T follicular helper cell (primary cell): ENCODE measurements around the gene SIN3A.
"Not testable (repeated sequence)": the region's sequence is repeated elsewhere in the genome, so short reads cannot be mapped to it uniquely, and the experiment has no call there.

Source experiments
- DNase-seq: peaks from one replicate; pipeline ENCODE4 v3.0.0-alpha.2; 2020; ENCODE audit warnings: low read depth

Gene SIN3A

GRCh38 chr15:75450307-75451201, 936 bp downstream of the SIN3A start:
- peak; percentile 96 for DNase-seq

- no peak for DNase-seq
These were observed 1.7 kb downstream of the SIN3A start for GRCh38 chr15:75449585-75450306.

GRCh38 chr15:75448171-75448570, 3.3 kb downstream of the SIN3A start:
- not testable (repeated sequence) for DNase-seq

GRCh38 chr15:75446151-75446550, 5.3 kb downstream of the SIN3A start:
- DNase-seq: no peak

- not testable (repeated sequence) for DNase-seq
These were observed 6.2 kb downstream of the SIN3A start for GRCh38 chr15:75445324-75445723.

- not testable (repeated sequence) for DNase-seq
These were observed 7.5 kb downstream of the SIN3A start for GRCh38 chr15:75443972-75444453.

GRCh38 chr15:75437721-75438120, 13.8 kb downstream of the SIN3A start:
- no peak for DNase-seq

- no peak for DNase-seq
These were observed 14.6 kb downstream of the SIN3A start for GRCh38 chr15:75436881-75437280.

GRCh38 chr15:75431682-75432081, 19.8 kb downstream of the SIN3A start:
- no peak for DNase-seq

GRCh38 chr15:75431270-75431669, 20.2 kb downstream of the SIN3A start:
- no peak for DNase-seq

- no peak for DNase-seq
These were observed 21.2 kb downstream of the SIN3A start for GRCh38 chr15:75430259-75430658.

- no peak for DNase-seq
These were observed 23.3 kb downstream of the SIN3A start for GRCh38 chr15:75428152-75428551.

- no peak for DNase-seq
These were observed 25.5 kb downstream of the SIN3A start for GRCh38 chr15:75425966-75426500.

- DNase-seq: no peak
These were observed 28.9 kb downstream of the SIN3A start for GRCh38 chr15:75422554-75422953.

- DNase-seq: no peak
These were observed 30.8 kb downstream of the SIN3A start for GRCh38 chr15:75420698-75421097.

- no peak for DNase-seq
These were observed 34.9 kb downstream of the SIN3A start for GRCh38 chr15:75416584-75416983.

GRCh38 chr15:75410196-75410595, 41.3 kb downstream of the SIN3A start:
- DNase-seq: no peak

GRCh38 chr15:75407083-75407482, 44.4 kb downstream of the SIN3A start:
- DNase-seq: no peak

GRCh38 chr15:75403892-75404291, 47.6 kb downstream of the SIN3A start:
- no peak for DNase-seq

GRCh38 chr15:75397494-75397893, 54.0 kb downstream of the SIN3A start:
- DNase-seq: no peak

- DNase-seq: no peak
These were observed 61.6 kb downstream of the SIN3A start for GRCh38 chr15:75389791-75390382.

GRCh38 chr15:75383986-75384385, 67.5 kb downstream of the SIN3A start:
- DNase-seq: not testable (repeated sequence)
